SW480 (cell line): ENCODE data around the gene CYTIP.

Source experiments
- DNase-seq: peaks from one replicate; pipeline ENCODE4 v3.0.0-alpha.2; 2016; ENCODE audit warnings: low spot score

The CYTIP gene

DNA sequence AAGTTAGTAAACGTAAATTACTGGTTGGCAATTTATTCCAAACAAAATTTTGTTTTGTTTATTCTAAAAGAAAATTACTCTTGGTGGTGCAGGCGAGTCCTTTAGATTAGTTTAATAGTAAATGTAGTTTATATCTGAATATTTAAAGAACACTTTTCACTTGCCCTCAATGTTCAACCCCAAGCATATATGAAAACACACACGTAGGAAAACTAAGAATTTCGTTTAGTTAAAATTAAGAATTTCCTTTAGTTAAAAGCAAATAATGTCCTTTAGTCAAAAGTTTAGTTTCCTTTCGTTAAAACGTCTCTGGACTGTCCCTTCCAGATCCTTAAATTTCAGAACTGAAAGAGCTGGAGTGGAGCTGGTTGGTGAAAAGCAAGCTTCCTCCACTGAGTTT is 19.1 kb upstream of the CYTIP start:
- DNase-seq, result no peak

DNA sequence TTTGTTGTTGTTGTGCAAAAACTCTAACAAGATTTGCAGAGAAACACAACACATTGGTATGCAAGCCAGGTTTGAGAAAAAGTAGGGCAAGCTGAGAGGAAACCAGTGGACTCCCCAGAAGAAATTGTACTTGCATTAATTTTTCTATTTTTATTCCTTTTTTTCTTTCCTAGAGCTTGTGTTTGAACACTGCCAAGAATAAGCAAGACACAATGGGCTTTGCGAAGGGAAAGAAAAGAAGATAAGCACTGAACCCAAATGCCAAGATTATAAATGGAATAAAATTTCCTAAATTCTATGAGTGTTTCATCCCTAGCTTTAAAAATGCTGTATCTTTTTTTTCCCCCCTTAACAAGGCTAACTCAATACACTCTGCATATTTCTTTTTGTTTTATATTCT is 17.0 kb upstream of the CYTIP start:
- DNase-seq, result no peak

GRCh38 chr2:157460384-157460837 is 16.5 kb upstream of the CYTIP start:
- no peak for DNase-seq

GRCh38 chr2:157459486-157459885 is 15.6 kb upstream of the CYTIP start:
- DNase-seq, result no peak

GRCh38 chr2:157447741-157448140 is 3.9 kb upstream of the CYTIP start:
- no peak for DNase-seq

DNA sequence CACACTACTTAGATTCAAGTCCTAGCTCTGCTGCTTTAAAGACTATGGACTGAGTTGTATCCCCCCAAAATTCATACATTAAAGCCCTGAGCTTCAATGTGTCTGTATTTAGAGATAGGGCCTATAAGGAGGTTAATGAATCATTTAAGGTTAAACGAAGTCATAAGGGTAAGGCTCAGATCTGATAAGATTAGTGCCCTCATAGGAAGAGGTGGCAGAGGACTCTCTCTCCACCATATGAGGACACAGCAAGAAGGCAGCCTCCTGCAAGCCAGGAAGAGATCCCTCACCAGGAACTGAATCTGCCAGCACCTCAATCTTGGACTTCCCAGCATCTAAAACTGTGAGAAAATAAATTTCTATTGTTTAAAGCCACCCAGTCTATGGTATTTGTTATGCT is 3.1 kb upstream of the CYTIP start:
- no peak for DNase-seq

GRCh38 chr2:157444641-157445040 is 752 bp upstream of the CYTIP start:
- DNase-seq, result no peak

GRCh38 chr2:157443090-157443489 is 799 bp downstream of the CYTIP start:
- no peak for DNase-seq

- no peak for DNase-seq
Observed at GRCh38 chr2:157442636-157443035, 1.3 kb downstream of the CYTIP start.

DNA sequence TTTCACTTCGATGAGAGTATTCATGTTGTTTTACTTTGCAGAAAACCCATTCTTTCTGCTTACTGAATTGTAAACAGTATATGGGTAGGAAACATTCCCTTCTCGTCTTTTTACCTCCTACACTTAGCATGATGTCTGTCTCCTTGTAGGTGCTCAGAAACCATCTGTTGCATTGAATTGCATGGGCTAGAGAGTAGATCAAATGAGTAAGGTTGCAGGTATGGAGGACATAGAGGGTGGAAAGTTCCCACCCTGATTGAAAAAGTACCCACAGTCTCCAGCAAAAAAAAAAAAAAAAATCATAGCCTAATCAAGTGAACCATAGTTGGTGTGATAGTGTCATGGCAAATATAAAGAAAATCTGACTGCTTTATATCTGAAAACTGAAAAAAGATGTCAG is 1.7 kb downstream of the CYTIP start:
- no peak for DNase-seq

- DNase-seq, result no peak
Observed at GRCh38 chr2:157441072-157441454, 2.8 kb downstream of the CYTIP start.

- DNase-seq, result no peak
Observed at GRCh38 chr2:157440404-157441071, 3.4 kb downstream of the CYTIP start.

- no peak for DNase-seq
Observed at GRCh38 chr2:157439824-157440186, 4.1 kb downstream of the CYTIP start.

DNA sequence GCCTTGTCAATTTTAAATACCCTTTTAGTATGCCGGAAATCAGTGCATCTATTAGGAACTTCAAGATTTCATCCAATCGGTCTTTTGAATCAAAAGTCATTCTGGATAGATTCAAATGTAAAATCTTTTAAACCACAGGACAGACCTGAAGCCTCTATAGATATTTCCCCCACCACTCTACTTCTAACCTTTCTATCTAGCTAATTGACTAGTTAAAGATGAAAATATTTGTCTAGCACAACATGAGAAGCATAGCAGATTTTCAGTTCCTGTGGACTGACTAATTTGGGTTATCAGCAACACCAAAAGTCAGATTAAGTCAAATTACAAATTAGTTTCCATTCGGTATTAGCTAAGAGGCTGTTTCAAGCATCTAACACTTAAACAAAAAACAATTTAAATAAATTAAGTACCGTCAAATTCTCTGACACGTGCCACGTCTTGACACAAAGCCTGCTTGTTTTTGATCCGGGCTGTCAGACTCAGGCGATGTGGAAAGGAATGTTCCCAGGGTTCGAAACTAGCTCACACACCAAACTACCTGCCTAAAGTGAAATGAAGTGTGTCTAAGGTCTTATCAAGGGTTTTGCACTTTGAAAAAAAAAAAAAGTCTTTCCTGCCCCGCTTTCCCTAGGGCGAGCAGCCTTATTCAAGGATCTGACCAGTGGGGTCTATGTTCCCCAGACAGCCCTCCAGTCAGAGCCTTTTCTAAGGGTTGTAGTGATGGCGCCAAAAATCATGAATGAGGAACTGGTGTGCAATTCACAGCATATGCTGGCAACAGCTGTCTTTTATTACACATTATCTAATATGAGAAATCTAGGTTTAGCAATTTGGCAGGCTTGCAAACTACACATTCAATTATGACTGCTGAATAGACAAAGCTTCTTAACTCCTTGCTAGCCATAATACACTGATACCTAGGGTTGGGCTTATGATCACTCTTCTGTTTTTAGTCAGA is 4.7 kb downstream of the CYTIP start:
- DNase-seq, result no peak

DNA sequence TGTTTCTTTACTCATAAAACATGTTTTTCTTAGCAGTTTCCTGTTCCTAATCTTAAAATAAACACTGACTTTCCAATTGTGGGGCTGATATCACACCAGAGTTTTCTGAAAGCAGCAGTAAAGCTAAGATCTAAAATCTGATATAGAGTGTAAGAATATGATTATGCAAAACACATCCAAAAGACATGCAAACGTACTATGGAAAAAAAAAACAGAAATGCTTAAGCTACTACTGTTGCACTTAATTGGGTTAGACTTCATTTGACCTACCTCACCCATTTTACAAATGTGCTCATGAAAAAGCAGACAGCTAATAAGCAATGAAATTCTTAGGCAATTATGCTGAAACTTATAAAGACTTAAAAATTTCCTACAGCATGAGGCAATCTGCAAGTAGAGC is 10.5 kb downstream of the CYTIP start:
- DNase-seq, result no peak

- no peak for DNase-seq
Observed at GRCh38 chr2:157432475-157433106, 11.3 kb downstream of the CYTIP start.

DNA sequence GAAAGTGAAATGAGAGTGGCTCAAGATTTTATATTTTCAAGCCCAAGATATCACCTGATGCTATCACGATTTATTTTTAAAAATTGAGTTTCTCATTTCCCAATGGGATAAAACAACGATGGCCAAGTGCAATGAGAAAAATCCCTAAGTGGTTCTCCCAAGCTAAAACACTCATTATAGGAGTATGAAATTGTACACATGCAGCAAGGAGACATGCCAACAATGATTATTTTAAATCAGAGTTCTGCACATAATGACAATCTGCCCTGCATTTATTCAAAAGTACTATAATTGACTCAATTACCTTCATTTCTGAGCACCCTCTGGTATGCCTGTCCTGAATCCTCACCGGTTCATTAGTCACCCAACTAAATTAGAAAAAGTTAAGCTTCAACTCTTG is 12.7 kb downstream of the CYTIP start:
- DNase-seq, result no peak

DNA sequence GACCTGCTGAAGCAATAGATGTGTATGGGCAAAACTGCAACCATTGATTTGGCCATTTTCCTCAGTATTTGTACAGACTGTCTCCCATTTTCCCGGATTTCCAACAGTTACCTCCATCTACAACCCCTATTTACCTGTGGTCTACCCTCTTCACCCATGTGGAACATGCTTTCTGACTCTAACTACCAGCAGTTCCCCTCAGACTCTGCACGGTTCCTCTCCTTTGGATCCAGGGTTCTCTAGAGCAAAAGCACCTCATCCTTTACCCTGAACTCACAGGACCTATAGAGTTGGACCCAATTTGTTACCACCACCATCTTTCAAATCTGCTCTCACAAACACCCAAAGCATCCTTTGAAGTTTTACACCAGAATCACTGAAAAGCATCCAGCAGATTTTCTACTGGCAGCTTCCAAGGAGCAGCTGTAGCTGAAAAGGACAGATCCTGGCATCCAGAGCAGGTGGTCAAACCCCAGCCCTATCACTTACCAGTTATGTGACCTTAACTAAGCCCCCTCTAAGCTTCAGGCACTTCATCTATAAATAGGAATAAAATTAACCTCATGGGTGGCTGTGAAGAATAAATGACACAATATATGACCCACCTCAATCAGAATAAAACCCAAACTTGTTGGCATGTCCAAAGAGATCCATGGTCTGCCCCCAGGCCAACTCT is 15.3 kb downstream of the CYTIP start:
- no peak for DNase-seq

- DNase-seq, result no peak
Observed at GRCh38 chr2:157427922-157428303, 16.0 kb downstream of the CYTIP start.

- DNase-seq, result no peak
Observed at GRCh38 chr2:157427003-157427921, 16.6 kb downstream of the CYTIP start.

GRCh38 chr2:157426477-157426994 is 17.4 kb downstream of the CYTIP start:
- DNase-seq, result no peak
